Measurements from ENCODE around the gene HES4.

GRCh38 chr1:1033009-1033587 lies 33.2 kb upstream of the HES4 start:
- TF ChIP-seq CTCF (conservative IDR thresholded peaks at IDR 0.05; ENCODE audit: low read depth, low read length) (peak; percentile 40; the same call in 1 of the 2 replicates), EZH2 (IDR thresholded peaks at IDR 0.05; ENCODE audit: low read length, unreplicated experiment) (no peak)
